ENCODE measurements around the gene CDC42EP5.

The CDC42EP5 gene

DNA sequence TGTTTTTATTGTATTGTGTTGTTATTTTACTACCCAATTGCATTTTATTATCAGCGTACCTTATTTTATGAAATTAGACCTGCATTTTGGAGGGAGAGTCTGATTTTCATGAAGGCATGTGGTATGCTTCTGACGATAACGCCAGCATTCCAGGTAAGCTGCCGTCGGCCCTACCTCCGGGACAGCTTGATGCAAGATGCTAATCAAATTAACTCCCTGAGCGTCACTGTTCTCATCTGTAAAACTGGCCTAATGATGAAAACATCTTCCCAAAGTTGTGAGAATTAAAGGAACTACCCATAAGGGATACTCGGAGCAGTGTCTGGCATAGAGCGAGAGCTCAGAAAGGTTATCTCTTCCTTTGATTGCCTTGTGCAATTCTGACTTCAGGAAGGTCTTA lies 16.7 kb upstream of the CDC42EP5 start:
- Histone ChIP-seq H3K79me2 (ENCODE audit: insufficient read depth, low read length) (peaks cover 2% of the 10 kb centered on the region; the same call in 1 of the 2 replicates), H3K27me3 (ENCODE audit: insufficient read depth, low read length, poor library complexity) (no peaks in the 10 kb centered on the region), H3K9me3 (ENCODE audit: insufficient read depth, low read length, severe bottlenecking) (no peaks in the 10 kb centered on the region), H3K36me3 (ENCODE audit: insufficient read depth, low read length) (no peaks in the 10 kb centered on the region), H2AFZ (ENCODE audit: low read depth, low read length) (no peak overlapping the region), H3K27ac (ENCODE audit: low read length) (no peak overlapping the region), H4K20me1 (ENCODE audit: insufficient read depth, low read length) (no peaks in the 10 kb centered on the region), H3K9ac (ENCODE audit: low read depth, low read length) (no peak overlapping the region), H3K4me3 (ENCODE audit: low read depth in 1 of 2, low read length in 2 of 2) (no peak overlapping the region), H3K4me2 (ENCODE audit: insufficient read depth, low read length) (no peak overlapping the region), H3K4me1 (ENCODE audit: insufficient read depth, low read length) (no peaks in the 10 kb centered on the region)
- no peak for ATAC-seq (ENCODE audit: insufficient read depth, low read depth)
- no peak for DNase-seq
- no peak for TF ChIP-seq EZH2 (IDR thresholded peaks at IDR 0.05; ENCODE audit: borderline replicate concordance, low read depth, low read length, severe bottlenecking)
- TF ChIP-seq, protein P1, sequence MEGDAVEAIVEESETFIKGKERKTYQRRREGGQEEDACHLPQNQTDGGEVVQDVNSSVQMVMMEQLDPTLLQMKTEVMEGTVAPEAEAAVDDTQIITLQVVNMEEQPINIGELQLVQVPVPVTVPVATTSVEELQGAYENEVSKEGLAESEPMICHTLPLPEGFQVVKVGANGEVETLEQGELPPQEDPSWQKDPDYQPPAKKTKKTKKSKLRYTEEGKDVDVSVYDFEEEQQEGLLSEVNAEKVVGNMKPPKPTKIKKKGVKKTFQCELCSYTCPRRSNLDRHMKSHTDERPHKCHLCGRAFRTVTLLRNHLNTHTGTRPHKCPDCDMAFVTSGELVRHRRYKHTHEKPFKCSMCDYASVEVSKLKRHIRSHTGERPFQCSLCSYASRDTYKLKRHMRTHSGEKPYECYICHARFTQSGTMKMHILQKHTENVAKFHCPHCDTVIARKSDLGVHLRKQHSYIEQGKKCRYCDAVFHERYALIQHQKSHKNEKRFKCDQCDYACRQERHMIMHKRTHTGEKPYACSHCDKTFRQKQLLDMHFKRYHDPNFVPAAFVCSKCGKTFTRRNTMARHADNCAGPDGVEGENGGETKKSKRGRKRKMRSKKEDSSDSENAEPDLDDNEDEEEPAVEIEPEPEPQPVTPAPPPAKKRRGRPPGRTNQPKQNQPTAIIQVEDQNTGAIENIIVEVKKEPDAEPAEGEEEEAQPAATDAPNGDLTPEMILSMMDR (IDR thresholded peaks at IDR 0.05; ENCODE audit: borderline replicate concordance, extremely low read depth, low read length, poor library complexity, severe bottlenecking): no peak

DNA sequence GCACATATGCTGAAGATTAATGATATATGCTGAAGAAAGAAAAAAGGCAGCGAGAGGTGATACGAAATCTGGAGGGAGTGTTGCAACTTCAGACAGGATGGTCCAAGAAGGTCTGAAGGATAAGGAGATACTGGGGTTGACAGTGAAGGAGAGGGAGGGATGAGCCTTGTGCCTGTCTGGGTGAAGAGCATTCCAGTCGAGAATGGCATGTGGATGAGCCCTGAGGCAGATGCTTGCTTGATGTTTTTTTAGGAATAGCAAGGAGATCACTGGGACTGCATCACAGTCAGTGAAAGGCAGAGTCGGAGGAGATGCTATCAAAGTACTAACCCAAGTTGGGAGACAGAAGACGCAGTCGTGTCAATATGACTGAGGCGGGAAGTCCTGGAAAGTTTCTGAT lies 16.2 kb upstream of the CDC42EP5 start:
- Histone ChIP-seq H3K4me1 (ENCODE audit: insufficient read depth, low read length) (no peaks in the 10 kb centered on the region), H3K9ac (ENCODE audit: low read depth, low read length) (no peak overlapping the region), H3K9me3 (ENCODE audit: insufficient read depth, low read length, severe bottlenecking) (no peaks in the 10 kb centered on the region), H3K4me3 (ENCODE audit: low read depth in 1 of 2, low read length in 2 of 2) (no peak overlapping the region), H3K27me3 (ENCODE audit: insufficient read depth, low read length, poor library complexity) (no peaks in the 10 kb centered on the region), H3K4me2 (ENCODE audit: insufficient read depth, low read length) (no peak overlapping the region), H2AFZ (ENCODE audit: low read depth, low read length) (no peak overlapping the region), H3K36me3 (ENCODE audit: insufficient read depth, low read length) (no peaks in the 10 kb centered on the region), H3K79me2 (ENCODE audit: insufficient read depth, low read length) (peaks cover 2% of the 10 kb centered on the region; the same call in 1 of the 2 replicates), H3K27ac (ENCODE audit: low read length) (no peak overlapping the region), H4K20me1 (ENCODE audit: insufficient read depth, low read length) (no peaks in the 10 kb centered on the region)
- ATAC-seq (ENCODE audit: insufficient read depth, low read depth) (no peak), DNase-seq (no peak)
- TF ChIP-seq, protein P1 (IDR thresholded peaks at IDR 0.05; ENCODE audit: borderline replicate concordance, extremely low read depth, low read length, poor library complexity, severe bottlenecking): no peak
- no peak for TF ChIP-seq EZH2 (IDR thresholded peaks at IDR 0.05; ENCODE audit: borderline replicate concordance, low read depth, low read length, severe bottlenecking)

DNA sequence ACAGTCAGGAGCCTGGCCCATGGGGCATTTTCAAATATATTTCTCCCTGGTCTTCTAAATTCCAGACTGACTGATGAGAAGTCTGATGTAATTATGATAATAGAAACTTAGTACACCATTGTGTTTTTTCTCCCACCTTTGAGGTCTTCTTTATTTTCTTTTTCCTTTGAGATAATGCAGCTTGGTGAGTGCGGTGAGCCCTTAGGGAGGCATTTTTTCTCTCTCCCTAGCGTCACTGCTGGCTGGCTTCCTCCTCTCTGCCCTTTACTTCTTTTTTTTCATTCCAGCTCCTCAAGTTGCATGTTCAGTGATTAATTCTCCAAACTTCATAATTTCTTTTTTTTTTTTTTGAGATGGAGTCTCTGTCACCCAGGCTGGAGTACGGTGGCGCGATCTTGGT lies 12.8 kb upstream of the CDC42EP5 start:
- no peaks in the 10 kb centered on the region for H3K9me3 ChIP-seq (ENCODE audit: insufficient read depth, low read length, severe bottlenecking)
- no peak for DNase-seq
- no peak for TF ChIP-seq EZH2 (IDR thresholded peaks at IDR 0.05; ENCODE audit: borderline replicate concordance, low read depth, low read length, severe bottlenecking)
- TF ChIP-seq, protein P1 (IDR thresholded peaks at IDR 0.05; ENCODE audit: borderline replicate concordance, extremely low read depth, low read length, poor library complexity, severe bottlenecking): no peak
- no peaks in the 10 kb centered on the region for H3K79me2 ChIP-seq (ENCODE audit: insufficient read depth, low read length)
- H3K4me1 ChIP-seq (ENCODE audit: insufficient read depth, low read length): no peaks in the 10 kb centered on the region
- no peaks in the 10 kb centered on the region for H3K27me3 ChIP-seq (ENCODE audit: insufficient read depth, low read length, poor library complexity)
- no peaks in the 10 kb centered on the region for H4K20me1 ChIP-seq (ENCODE audit: insufficient read depth, low read length)
- no peaks in the 10 kb centered on the region for H3K36me3 ChIP-seq (ENCODE audit: insufficient read depth, low read length)
- no peak for ATAC-seq (ENCODE audit: insufficient read depth, low read depth)
- no peak overlapping the region for H3K27ac ChIP-seq (ENCODE audit: low read length)
- H3K4me2 ChIP-seq (ENCODE audit: insufficient read depth, low read length): no peak overlapping the region
- no peak overlapping the region for H3K4me3 ChIP-seq (ENCODE audit: low read depth in 1 of 2, low read length in 2 of 2)
- no peak overlapping the region for H2AFZ ChIP-seq (ENCODE audit: low read depth, low read length)
- no peak overlapping the region for H3K9ac ChIP-seq (ENCODE audit: low read depth, low read length)

DNA sequence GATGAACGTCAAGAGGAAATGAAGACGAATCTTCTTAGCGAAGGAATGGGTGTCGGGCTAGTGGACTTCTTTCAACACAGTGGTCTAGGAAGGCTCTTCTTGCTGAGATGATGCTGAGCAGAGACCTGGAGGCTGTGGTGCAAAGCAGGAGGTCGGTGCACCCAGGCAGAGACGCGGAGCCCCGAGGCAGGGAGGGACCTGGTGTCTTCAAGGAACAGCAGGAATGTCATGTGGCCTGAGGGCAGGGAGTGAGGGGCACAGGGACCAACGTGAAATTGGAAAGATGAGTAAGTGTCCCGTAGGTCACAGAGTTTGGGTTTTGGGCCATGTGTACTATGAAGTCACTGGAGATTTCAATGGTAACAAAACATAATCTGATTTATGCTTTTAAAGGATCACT lies 11.4 kb upstream of the CDC42EP5 start:
- Histone ChIP-seq H3K79me2 (ENCODE audit: insufficient read depth, low read length) (no peaks in the 10 kb centered on the region), H3K9ac (ENCODE audit: low read depth, low read length) (no peak overlapping the region), H3K36me3 (ENCODE audit: insufficient read depth, low read length) (no peaks in the 10 kb centered on the region), H3K4me3 (ENCODE audit: low read depth in 1 of 2, low read length in 2 of 2) (no peak overlapping the region), H2AFZ (ENCODE audit: low read depth, low read length) (no peak overlapping the region), H3K27ac (ENCODE audit: low read length) (no peak overlapping the region), H3K9me3 (ENCODE audit: insufficient read depth, low read length, severe bottlenecking) (no peaks in the 10 kb centered on the region), H4K20me1 (ENCODE audit: insufficient read depth, low read length) (no peaks in the 10 kb centered on the region), H3K4me2 (ENCODE audit: insufficient read depth, low read length) (no peak overlapping the region), H3K4me1 (ENCODE audit: insufficient read depth, low read length) (no peaks in the 10 kb centered on the region), H3K27me3 (ENCODE audit: insufficient read depth, low read length, poor library complexity) (no peaks in the 10 kb centered on the region)
- ATAC-seq (ENCODE audit: insufficient read depth, low read depth) (no peak), DNase-seq (no peak)
- TF ChIP-seq, protein P1 (IDR thresholded peaks at IDR 0.05; ENCODE audit: borderline replicate concordance, extremely low read depth, low read length, poor library complexity, severe bottlenecking): no peak
- no peak for TF ChIP-seq EZH2 (IDR thresholded peaks at IDR 0.05; ENCODE audit: borderline replicate concordance, low read depth, low read length, severe bottlenecking)

All from DND-41 (cell line).